A549 (cell line): ENCODE results near the gene UNC5A. TPM values are rescaled to one million over a fixed set of nuclear protein-coding genes. Genes with fewer than 3 reads are reported as not detected.

ENCODE experiments used
- ATAC-seq, 2 experiments: fragments of 200-7000 bp in 1 of 2; fragments of >200 bp in 1 of 2; cut with Nextera tagmentation in 1 of 2; cut with Tn5 transposase in 1 of 2; 3 replicates each; pipeline versions ENCODE4 v1.8.0 to v1.9.1; 2018 to 2020; ENCODE audit warnings: mild to moderate bottlenecking in 1 of 2, moderate library complexity in 1 of 2
- CTCF ChIA-PET: fragments of 300-600 bp; sonication (Branson Sonifier 250); formaldehyde crosslinking; extraction: SDS; loops from one replicate; lab custom pipeline; 2021; ENCODE audit warnings: antibody characterized with exemption, inconsistent platforms; lab: Yijun Ruan, JAX
- POLR2A ChIA-PET: fragments of 350-600 bp; formaldehyde crosslinking; extraction: SDS; loops from one replicate; lab custom pipeline; 2021; ENCODE audit warnings: antibody characterized with exemption, inconsistent platforms; lab: Yijun Ruan, JAX
- DNase-seq, 2 experiments: peaks; one replicate each; pipeline versions ENCODE4 v3.0.0 to v3.0.0-alpha.2; 2011 to 2016; ENCODE audit warnings: low read depth in 1 of 2, low spot score in 1 of 2
- FAIRE-seq: peaks from 2 replicates; lab custom pipeline; 2011; peaks lifted over from hg19 to GRCh38; lab: Jason Lieb, UNC
- H3K27ac ChIP-seq, 2 experiments: fragments of >200 bp; sonication (Bioruptor Twin); formaldehyde crosslinking; 3 replicates each; pipeline ENCODE4 v1.5.1; 2016 to 2017
- H3K4me1 ChIP-seq: fragments of >200 bp; sonication (Bioruptor Twin); formaldehyde crosslinking; 3 replicates; pipeline ENCODE4 v1.6.1; 2016
- H3K4me2 ChIP-seq: fragments of >200 bp; sonication (Bioruptor Twin); formaldehyde crosslinking; 3 replicates; pipeline ENCODE4 v1.6.1; 2016
- H3K4me3 ChIP-seq: fragments of >200 bp; sonication (Bioruptor Twin); formaldehyde crosslinking; 3 replicates; pipeline ENCODE4 v1.5.1; 2016
- H3K9me3 ChIP-seq: fragments of >200 bp; sonication (Bioruptor Twin); formaldehyde crosslinking; 3 replicates; pipeline ENCODE4 v1.6.1; 2016
- BCL3 ChIP-seq: fragments of >200 bp; sonication (Bioruptor Twin); formaldehyde crosslinking; IDR thresholded peaks from 3 replicates; pipeline ENCODE4 v1.6.1; 2016
- CHD4 ChIP-seq: fragments of 200-600 bp; sonication (generic); IDR thresholded peaks from 2 replicates; pipeline ENCODE4 v1.6.1; 2016; ENCODE audit warnings: antibody characterized with exemption, mild to moderate bottlenecking, borderline replicate concordance
- EHF ChIP-seq: fragments of 250-450 bp; sonication (Bioruptor Pico); IDR thresholded peaks from 2 replicates; pipeline ENCODE4 v1.5.0; 2020; ENCODE audit warnings: mild to moderate bottlenecking
- ESRRA ChIP-seq: fragments of 150-350 bp; IDR thresholded peaks from 2 replicates; pipeline ENCODE4 v1.6.1; 2014; ENCODE audit warnings: mild to moderate bottlenecking, low read length, borderline replicate concordance
- FOSB ChIP-seq: fragments of 250-450 bp; sonication (Bioruptor Pico); IDR thresholded peaks from 2 replicates; pipeline ENCODE4 v1.5.0; 2020; ENCODE audit warnings: mild to moderate bottlenecking, moderate library complexity
- FOXS1 ChIP-seq: fragments of 250-450 bp; sonication (Bioruptor Pico); IDR thresholded peaks from 2 replicates; pipeline ENCODE4 v1.5.0; 2020; ENCODE audit warnings: mild to moderate bottlenecking, moderate library complexity
- HMGXB4 ChIP-seq: fragments of 250-450 bp; sonication (Bioruptor Pico); IDR thresholded peaks from 2 replicates; pipeline ENCODE4 v1.5.0; 2021; ENCODE audit warnings: mild to moderate bottlenecking, moderate library complexity, borderline replicate concordance
- HOXB13 ChIP-seq: fragments of 250-450 bp; sonication (Bioruptor Pico); IDR thresholded peaks from 2 replicates; pipeline ENCODE4 v1.5.0; 2020; ENCODE audit warnings: low read depth, mild to moderate bottlenecking, moderate library complexity
- HOXB5 ChIP-seq: fragments of 250-450 bp; sonication (Bioruptor Pico); IDR thresholded peaks from 2 replicates; pipeline ENCODE4 v1.5.0; 2020; ENCODE audit warnings: mild to moderate bottlenecking, moderate library complexity
- KDM5A ChIP-seq: fragments of 200-600 bp; sonication (generic); IDR thresholded peaks from 2 replicates; pipeline ENCODE4 v1.6.1; 2016; ENCODE audit warnings: antibody characterized with exemption, mild to moderate bottlenecking
- MAX ChIP-seq: IDR thresholded peaks from 2 replicates; pipeline ENCODE4 v1.6.1; 2012
- MAZ ChIP-seq: fragments of 150-350 bp; IDR thresholded peaks from 2 replicates; pipeline ENCODE4 v1.6.1; 2014; ENCODE audit warnings: antibody characterized with exemption, low read depth, low read length, borderline replicate concordance
- PBX3 ChIP-seq: IDR thresholded peaks from 2 replicates; pipeline ENCODE4 v1.6.1; 2012
- PHF8 ChIP-seq: fragments of 200-600 bp; sonication (generic); IDR thresholded peaks from 2 replicates; pipeline ENCODE4 v1.6.1; 2016; ENCODE audit warnings: low read depth, mild to moderate bottlenecking, antibody characterized with exemption, moderate library complexity, borderline replicate concordance
- RARB ChIP-seq: fragments of 250-450 bp; sonication (Bioruptor Pico); IDR thresholded peaks from 2 replicates; pipeline ENCODE4 v1.8.0; 2021; ENCODE audit warnings: mild to moderate bottlenecking, moderate library complexity
- RFX5 ChIP-seq: fragments of 450-650 bp; IDR thresholded peaks from 2 replicates; pipeline ENCODE4 v1.7.1; 2014; ENCODE audit warnings: antibody characterized with exemption, mild to moderate bottlenecking, moderate library complexity
- TP53 ChIP-seq: fragments of 250-450 bp; sonication (Bioruptor Pico); IDR thresholded peaks from 2 replicates; pipeline ENCODE4 v1.5.0; 2021; ENCODE audit warnings: mild to moderate bottlenecking, moderate library complexity
- ZC3H11A ChIP-seq: fragments of 450-650 bp; IDR thresholded peaks from 2 replicates; pipeline ENCODE4 v1.6.1; 2014; ENCODE audit warnings: antibody characterized with exemption, mild to moderate bottlenecking
- ZNF302 ChIP-seq: fragments of 250-450 bp; sonication (Bioruptor Pico); IDR thresholded peaks from 2 replicates; pipeline ENCODE4 v1.9.0; 2021; ENCODE audit warnings: inconsistent platforms, mild to moderate bottlenecking, moderate library complexity
- WGBS: methylation state at CpG from one replicate; pipeline ENCODE4 v1.1.6; 2017; ENCODE audit errors: missing lambda C conversion rate; 5-methylcytosine and 5-hydroxymethylcytosine counted together
- polyA plus RNA-seq, 4 experiments: library from polyadenylated mRNA; depleted of rRNA in 3 of 4; stranded (reverse); fragments of >200 nt; fragmentation: RNase III in 1 of 4; extraction: RNeasy Plus Mini Kit Qiagen cat#74134 plus additional on column Dnase treatment in 1 of 4; gene quantifications; 2 replicates in 3 of 4; 3 replicates in 1 of 4; pipeline ENCODE4 v1.2.3, GENCODE V29; 2011 to 2017

UNC5A gene
- polyA plus RNA-seq, 2 of the 4 experiments (the other 2 are of a cell fraction) = 0.03 to 0.14 TPM

- WGBS = 78% methylated on average over 5 of the region's 5 CpGs
These were observed 5.8 kb downstream of the UNC5A start for GRCh38 chr5:176816043-176816745.

GRCh38 chr5:176816791-176817347 lies 6.5 kb downstream of the UNC5A start:
- FAIRE-seq = no peak
- peaks cover 15% of the 10 kb centered on the region for H3K4me1 ChIP-seq
- no peak for ATAC-seq
- no peak overlapping the region for H3K4me3 ChIP-seq
- H3K9me3 ChIP-seq = no peaks in the 10 kb centered on the region
- WGBS = 95% methylated on average over 5 of the region's 9 CpGs
- no peak overlapping the region for H3K27ac ChIP-seq
- TF ChIP-seq PBX3 (no peak), HMGXB4 (CRISPR knock-in tag) (no peak), RARB (CRISPR knock-in tag) (no peak), ZNF302 (no peak), BCL3 (no peak)
- CTCF ChIA-PET = interaction anchor here (1.7 to 8.0 kb wide), 4 partner anchors 9 to 158 kb away, joined by 3 to 90 read pairs (median 10); no protein-coding TSS in a partner anchor
- H3K4me2 ChIP-seq = no peak overlapping the region; the same call in 2 of the 3 replicates
- no peak for DNase-seq
- POLR2A ChIA-PET = no interaction called here

More at GRCh38 chr5:176816043-176816745, 5.8 kb downstream of the UNC5A start:
- H3K27ac ChIP-seq = no peak overlapping the region
- TF ChIP-seq CHD4 (no peak), ESRRA (no peak), FOSB (CRISPR knock-in tag) (no peak), ZC3H11A (no peak), HOXB5 (CRISPR knock-in tag) (no peak), MAZ (no peak), KDM5A (no peak), PHF8 (no peak), HOXB13 (no peak), TP53 (CRISPR knock-in tag) (no peak), RFX5 (no peak), FOXS1 (no peak)
- POLR2A ChIA-PET = no interaction called here
- CTCF ChIA-PET = interaction anchor here (3.4 to 8.0 kb wide), 2 partner anchors 9 to 157 kb away, joined by 15 to 90 read pairs; no protein-coding TSS in a partner anchor
- H3K4me2 ChIP-seq = no peak overlapping the region
- DNase-seq (no peak), FAIRE-seq (no peak), ATAC-seq (no peak)
- no peaks in the 10 kb centered on the region for H3K9me3 ChIP-seq
- peaks cover 16% of the 10 kb centered on the region for H3K4me1 ChIP-seq
- H3K4me3 ChIP-seq = no peak overlapping the region

- Histone ChIP-seq H3K4me1 (peaks cover 13% of the 10 kb centered on the region), H3K4me2 (peak overlapping the region; percentile 99), H3K9me3 (no peaks in the 10 kb centered on the region), H3K4me3 (peak overlapping the region; percentile 65), H3K27ac (peak overlapping the region; percentile 55 to 84; a peak in 5 of 6 replicates)
- CTCF ChIA-PET = interaction anchor here (0.7 to 8.0 kb wide), 5 partner anchors 13 to 166 kb away, joined by 3 to 90 read pairs (median 3); no protein-coding TSS in a partner anchor
- POLR2A ChIA-PET = no interaction called here
- WGBS = 70% methylated on average over 4 of the region's 42 CpGs
- DNase-seq (no peak), ATAC-seq (peak; percentile 9 to 18; a peak in 3 of 6 replicates), FAIRE-seq (no peak)
- no peak for TF ChIP-seq EHF (CRISPR knock-in tag)
- peak; percentile 21; the same call in 1 of the 2 replicates for TF ChIP-seq MAX
These were observed 7.0 kb downstream of the UNC5A start for GRCh38 chr5:176817369-176817840.
